ENCODE measurements around the gene RFX2.

GRCh38 chr19:6127716-6128335 lies 17.5 kb upstream of the RFX2 start:
- TF ChIP-seq CTCF (IDR thresholded peaks at IDR 0.05) (no peak), REST (IDR thresholded peaks at IDR 0.05) (no peak), JUNB (IDR thresholded peaks at IDR 0.05) (no peak), USF2 (IDR thresholded peaks at IDR 0.05) (no peak), JUN (IDR thresholded peaks at IDR 0.05) (no peak)
